Fibroblast of lung (primary cell): ENCODE results near the gene CASKIN2. TPM values are rescaled to one million over a fixed set of nuclear protein-coding genes. Genes with fewer than 3 reads are reported as not detected.
A peak's percentile ranks its signal among the peaks of the same experiment; 100 is the strongest.

Experiments
- DNase-seq, 2 donors: peaks; one replicate each; pipeline versions ENCODE4 v3.0.0 to v3.0.0-alpha.2; 2010; ENCODE audit warnings: low read depth in 2 of 2
- H2AFZ ChIP-seq: 2 replicates; pipeline ENCODE4 v1.5.1; 2012; ENCODE audit warnings: low read length, control low read depth, inconsistent platforms
- H3K27ac ChIP-seq: 2 replicates; pipeline ENCODE4 v1.5.1; 2011; ENCODE audit warnings: low read length, control low read depth; ENCODE audit not compliant: insufficient read depth
- H3K27me3 ChIP-seq: 2 replicates; pipeline ENCODE4 v1.5.1; 2011; ENCODE audit warnings: mild to moderate bottlenecking, low read length; ENCODE audit not compliant: control insufficient read depth, insufficient read depth
- H3K36me3 ChIP-seq: 2 replicates; pipeline ENCODE4 v1.5.1; 2011; ENCODE audit warnings: low read length; ENCODE audit not compliant: control insufficient read depth, insufficient read depth
- H3K4me1 ChIP-seq: 2 replicates; pipeline ENCODE4 v1.5.1; 2011; ENCODE audit warnings: low read length; ENCODE audit not compliant: control insufficient read depth, insufficient read depth; ENCODE audit errors: extremely low read depth
- H3K4me2 ChIP-seq: 2 replicates; pipeline ENCODE4 v1.5.1; 2011; ENCODE audit warnings: low read length, control low read depth; ENCODE audit not compliant: insufficient read depth; ENCODE audit errors: extremely low read depth
- H3K4me3 ChIP-seq, 4 experiments: fragments of 200-600 bp in 1 of 4; sonication (generic) in 1 of 4; replicated peaks in 1 of 4; 2 replicates each; pipeline ENCODE4 v1.5.1; 2011 to 2016; ENCODE audit warnings: low read length in 4 of 4, low read depth in 3 of 4, mild to moderate bottlenecking in 3 of 4, control low read depth in 2 of 4, inconsistent platforms in 1 of 4, mixed read lengths in 1 of 4; ENCODE audit not compliant: insufficient read depth in 1 of 4; ENCODE audit errors: control extremely low read depth in 1 of 4
- H3K79me2 ChIP-seq: 2 replicates; pipeline ENCODE4 v1.5.1; 2012; ENCODE audit warnings: mild to moderate bottlenecking, low read length, inconsistent platforms; ENCODE audit not compliant: control insufficient read depth, insufficient read depth
- H3K9ac ChIP-seq: 2 replicates; pipeline ENCODE4 v1.5.1; 2011; ENCODE audit warnings: mild to moderate bottlenecking, low read length, control low read depth; ENCODE audit not compliant: insufficient read depth
- H3K9me3 ChIP-seq: 2 replicates; pipeline ENCODE4 v1.5.1; 2012; ENCODE audit warnings: low read depth, low read length; ENCODE audit not compliant: control insufficient read depth, insufficient read depth
- H4K20me1 ChIP-seq: 2 replicates; pipeline ENCODE4 v1.5.1; 2011; ENCODE audit warnings: low read length; ENCODE audit not compliant: control insufficient read depth, insufficient read depth; ENCODE audit errors: extremely low read depth
- CTCF ChIP-seq, 2 donors: IDR thresholded peaks in 1 of 2; conservative IDR thresholded peaks in 1 of 2; 1 replicate in 1 of 2; 2 replicates in 1 of 2; pipeline ENCODE4 v1.5.1; 2011 to 2012; ENCODE audit warnings: low read length in 2 of 2, control low read depth in 1 of 2, inconsistent platforms in 1 of 2, low read depth in 1 of 2, mild to moderate bottlenecking in 1 of 2
- EZH2 ChIP-seq: IDR thresholded peaks from 2 replicates; pipeline ENCODE4 v1.5.1; 2012; ENCODE audit warnings: low read length, control low read depth, mild to moderate bottlenecking; ENCODE audit errors: missing control alignments
- polyA plus RNA-seq, 2 donors: library from polyadenylated mRNA; depleted of rRNA in 1 of 2; stranded (reverse) in 1 of 2; unstranded in 1 of 2; fragments of >200 nt; gene quantifications; 2 replicates each; pipeline ENCODE4 v1.2.1, GENCODE V29; 2011 to 2012; ENCODE audit warnings: missing spikeins in 1 of 2
- total RNA-seq: library from RNA; depleted of rRNA; stranded (reverse); fragments of >200 nt; gene quantifications from 2 replicates; pipeline ENCODE4 v1.2.1, GENCODE V29; 2014

Gene CASKIN2
- total and polyA plus RNA-seq, 2 donors (not counting 1 experiment from before 2014, with no cell fraction given): 3.4 to 8.3 TPM

GRCh38 chr17:75518983-75519537 is 3.7 kb upstream of the CASKIN2 start:
- Histone ChIP-seq H3K36me3 (peaks cover 1% of the 10 kb centered on the region), H3K9ac (no peak overlapping the region), H3K9me3 (no peaks in the 10 kb centered on the region), H3K79me2 (peaks cover 2% of the 10 kb centered on the region), H3K4me3 (no peak overlapping the region), H3K4me1 (peaks cover 3% of the 10 kb centered on the region), H3K27ac (no peak overlapping the region), H2AFZ (no peak overlapping the region), H3K4me2 (no peak overlapping the region), H4K20me1 (no peaks in the 10 kb centered on the region), H3K27me3 (no peaks in the 10 kb centered on the region)
- TF ChIP-seq CTCF (conservative IDR thresholded peaks at IDR 0.05 in 1 of 2, IDR thresholded peaks at IDR 0.05 in 1 of 2; ENCODE audit: low read depth in 1 of 2, low read length in 2 of 2) (no peak), EZH2 (no peak)
- no peak for DNase-seq

DNA sequence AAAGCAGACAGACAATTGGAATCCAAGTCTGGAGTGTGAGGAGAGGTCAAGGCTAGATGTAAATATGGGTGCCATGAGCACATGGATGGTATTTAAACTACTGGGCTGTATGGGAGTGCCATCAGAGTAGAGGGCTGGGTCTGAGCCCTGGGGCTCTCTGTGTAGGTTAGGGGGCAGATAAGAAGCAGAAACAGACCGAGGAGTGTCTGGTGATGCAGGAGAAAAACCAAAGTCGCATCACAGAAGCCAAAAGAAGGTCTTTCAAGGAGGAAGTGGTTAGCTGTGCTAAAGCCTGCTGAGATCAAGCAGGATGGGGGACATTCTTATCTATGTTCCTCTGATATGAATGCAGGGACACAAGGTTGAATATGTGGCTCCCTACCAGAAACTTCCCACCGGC is 2.9 kb upstream of the CASKIN2 start:
- H3K4me3 ChIP-seq: no peak overlapping the region
- no peak for DNase-seq
- H3K36me3 ChIP-seq: peaks cover 1% of the 10 kb centered on the region
- H4K20me1 ChIP-seq: no peaks in the 10 kb centered on the region
- H3K4me1 ChIP-seq: peaks cover 3% of the 10 kb centered on the region
- no peak overlapping the region for H2AFZ ChIP-seq
- no peak overlapping the region for H3K4me2 ChIP-seq
- no peaks in the 10 kb centered on the region for H3K9me3 ChIP-seq
- peaks cover 2% of the 10 kb centered on the region for H3K79me2 ChIP-seq
- H3K27ac ChIP-seq: no peak overlapping the region
- TF ChIP-seq CTCF (conservative IDR thresholded peaks at IDR 0.05 in 1 of 2, IDR thresholded peaks at IDR 0.05 in 1 of 2; ENCODE audit: low read depth in 1 of 2, low read length in 2 of 2) (no peak), EZH2 (no peak)
- H3K27me3 ChIP-seq: no peaks in the 10 kb centered on the region
- no peak overlapping the region for H3K9ac ChIP-seq

DNA sequence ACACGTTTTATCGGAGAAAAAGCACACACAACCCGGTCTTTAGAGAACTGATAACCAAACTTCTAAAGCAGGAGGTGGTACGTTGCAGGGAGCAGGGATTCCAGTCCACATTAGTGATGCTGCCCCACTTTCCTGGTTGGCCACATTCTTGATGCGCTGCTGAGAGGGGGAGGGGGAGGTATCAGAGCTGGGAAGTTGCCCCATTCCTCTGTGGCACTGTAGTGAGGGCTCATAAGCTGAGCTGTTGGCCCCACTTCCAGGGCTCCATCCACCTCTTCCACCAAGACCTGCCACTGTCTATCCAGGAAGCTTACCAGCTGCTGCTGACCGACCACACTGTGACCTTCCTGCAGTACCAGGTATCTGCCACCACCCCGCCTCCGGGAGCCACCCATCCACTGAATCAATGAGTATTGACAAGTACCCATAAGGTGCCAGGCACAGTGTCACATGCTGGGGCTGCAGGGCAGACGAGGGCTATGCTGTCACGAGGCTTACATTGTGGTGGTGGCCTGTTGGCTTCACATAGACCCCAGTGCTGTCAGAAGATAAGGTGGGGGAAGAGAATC is 2.0 kb upstream of the CASKIN2 start:
- Histone ChIP-seq H3K9ac (peak overlapping the region; percentile 55), H3K27ac (no peak overlapping the region), H3K79me2 (peaks cover 2% of the 10 kb centered on the region), H3K4me1 (peaks cover 3% of the 10 kb centered on the region), H3K4me2 (peak overlapping the region; percentile 88), H4K20me1 (no peaks in the 10 kb centered on the region), H3K27me3 (no peaks in the 10 kb centered on the region), H3K9me3 (no peaks in the 10 kb centered on the region), H3K36me3 (peaks cover 1% of the 10 kb centered on the region), H2AFZ (no peak overlapping the region), H3K4me3 (peak overlapping the region; percentile 63 to 87 (median 74))
- DNase-seq: no peak
- TF ChIP-seq EZH2 (no peak), CTCF (conservative IDR thresholded peaks at IDR 0.05 in 1 of 2, IDR thresholded peaks at IDR 0.05 in 1 of 2; ENCODE audit: low read depth in 1 of 2, low read length in 2 of 2) (no peak)
